GM12865 (cell line): ENCODE measurements around the gene GPC6.
A peak's percentile ranks its signal among the peaks of the same experiment; 100 is the strongest.

Source experiments
- DNase-seq: peaks from one replicate; pipeline ENCODE4 v3.0.0; 2010; ENCODE audit warnings: low read depth
- H3K4me3 ChIP-seq: 2 replicates; pipeline ENCODE4 v1.5.1; 2011; ENCODE audit warnings: mild to moderate bottlenecking, low read depth, low read length, control low read depth
- TF ChIP-seq, protein P1 (sequence below): IDR thresholded peaks from 2 replicates; pipeline ENCODE4 v1.5.1; 2011; ENCODE audit warnings: low read length, control low read depth, low read depth, inconsistent platforms; ENCODE audit not compliant: insufficient read depth; ENCODE audit errors: missing control alignments

The GPC6 gene

DNA sequence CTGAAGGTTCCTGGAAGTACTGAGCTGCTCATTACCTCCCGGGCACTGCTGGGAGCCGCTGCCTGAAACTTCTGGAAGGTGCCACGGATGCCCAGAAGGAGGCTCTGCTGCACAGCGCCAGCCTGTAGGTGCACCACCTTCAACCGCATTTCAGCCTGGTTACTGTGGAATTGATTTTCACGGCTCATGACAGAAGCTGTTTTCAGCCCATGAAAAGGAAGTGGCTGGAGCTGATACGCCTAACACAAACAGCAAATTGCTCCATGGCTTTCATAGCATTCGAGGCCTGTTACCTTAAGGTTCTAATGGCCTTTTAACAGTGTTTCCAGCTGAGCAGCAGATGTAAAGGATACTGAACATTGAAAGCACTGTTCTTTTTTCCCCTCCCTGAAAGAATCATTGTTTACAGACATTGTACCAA is 22.0 kb downstream of the GPC6 start:
- TF ChIP-seq, protein P1, sequence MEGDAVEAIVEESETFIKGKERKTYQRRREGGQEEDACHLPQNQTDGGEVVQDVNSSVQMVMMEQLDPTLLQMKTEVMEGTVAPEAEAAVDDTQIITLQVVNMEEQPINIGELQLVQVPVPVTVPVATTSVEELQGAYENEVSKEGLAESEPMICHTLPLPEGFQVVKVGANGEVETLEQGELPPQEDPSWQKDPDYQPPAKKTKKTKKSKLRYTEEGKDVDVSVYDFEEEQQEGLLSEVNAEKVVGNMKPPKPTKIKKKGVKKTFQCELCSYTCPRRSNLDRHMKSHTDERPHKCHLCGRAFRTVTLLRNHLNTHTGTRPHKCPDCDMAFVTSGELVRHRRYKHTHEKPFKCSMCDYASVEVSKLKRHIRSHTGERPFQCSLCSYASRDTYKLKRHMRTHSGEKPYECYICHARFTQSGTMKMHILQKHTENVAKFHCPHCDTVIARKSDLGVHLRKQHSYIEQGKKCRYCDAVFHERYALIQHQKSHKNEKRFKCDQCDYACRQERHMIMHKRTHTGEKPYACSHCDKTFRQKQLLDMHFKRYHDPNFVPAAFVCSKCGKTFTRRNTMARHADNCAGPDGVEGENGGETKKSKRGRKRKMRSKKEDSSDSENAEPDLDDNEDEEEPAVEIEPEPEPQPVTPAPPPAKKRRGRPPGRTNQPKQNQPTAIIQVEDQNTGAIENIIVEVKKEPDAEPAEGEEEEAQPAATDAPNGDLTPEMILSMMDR, result peak; percentile 1
- no peak for DNase-seq
- H3K4me3 ChIP-seq, result no peak overlapping the region

DNA sequence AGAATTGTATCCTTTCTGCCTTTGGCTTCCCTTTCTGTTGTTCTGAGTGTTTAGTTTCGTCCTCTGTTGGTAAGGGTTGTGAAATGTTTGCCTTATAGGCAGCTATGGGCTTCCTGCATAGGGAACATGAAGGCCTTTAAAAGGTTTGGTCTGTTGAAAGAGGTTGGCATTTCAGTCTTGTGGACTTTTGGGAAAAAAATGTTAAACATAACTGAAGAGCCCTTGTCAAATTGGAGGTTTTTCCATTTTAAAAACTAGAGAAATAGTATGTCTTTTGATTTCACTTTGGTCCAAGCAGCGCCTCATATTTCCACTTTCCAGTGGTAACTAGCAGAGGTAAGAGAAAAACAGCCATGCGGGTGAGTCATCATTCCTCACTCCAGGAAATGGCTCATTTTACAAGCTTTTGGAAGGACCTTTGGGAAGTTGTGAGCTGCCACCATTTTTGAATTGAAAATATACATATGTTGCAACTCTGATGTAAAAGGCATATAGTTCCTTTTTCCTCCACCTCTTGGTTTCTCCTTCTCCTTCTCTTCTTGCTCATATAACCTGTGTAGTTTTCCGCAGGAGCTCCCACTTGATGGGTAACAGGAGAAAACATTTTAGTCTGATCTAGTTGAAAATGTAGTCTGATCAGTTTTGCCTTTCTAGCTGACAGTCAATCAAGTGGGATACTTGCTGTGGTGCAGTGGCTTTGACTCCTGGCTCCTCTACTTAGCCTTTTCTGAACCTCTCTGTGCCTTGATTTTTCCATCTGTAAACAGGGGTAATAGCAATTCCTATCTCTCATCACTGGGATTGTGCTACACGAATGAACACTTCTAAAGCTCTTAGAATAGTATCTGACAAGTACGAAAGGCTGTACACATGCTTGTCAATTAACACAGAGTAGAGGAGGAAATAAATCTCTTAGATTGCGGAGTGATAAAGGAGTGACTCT is 23.0 kb downstream of the GPC6 start:
- no peak for DNase-seq
- H3K4me3 ChIP-seq, result no peak overlapping the region
- TF ChIP-seq, protein P1, result no peak

DNA sequence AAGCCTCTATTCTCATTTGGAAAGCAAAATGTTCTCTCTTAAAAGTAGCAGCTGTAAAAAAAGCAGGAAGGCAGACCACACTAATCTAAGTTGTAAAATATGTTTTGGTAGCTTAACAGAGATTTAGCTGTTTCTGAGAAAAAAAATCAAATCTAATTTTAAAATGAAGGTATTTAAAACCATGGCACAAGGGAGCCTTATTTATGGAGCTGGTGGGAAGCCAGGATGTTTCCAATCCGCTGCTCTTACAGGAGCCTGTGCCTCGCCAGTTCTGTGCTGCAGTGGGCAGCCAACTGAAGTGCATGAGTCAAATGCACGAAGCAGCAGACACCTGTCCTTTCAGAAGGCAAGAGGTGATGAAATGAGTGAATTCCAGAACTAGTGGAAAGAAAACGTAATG is 28.2 kb downstream of the GPC6 start:
- TF ChIP-seq, protein P1, result no peak
- DNase-seq, result no peak
- H3K4me3 ChIP-seq, result no peak overlapping the region

DNA sequence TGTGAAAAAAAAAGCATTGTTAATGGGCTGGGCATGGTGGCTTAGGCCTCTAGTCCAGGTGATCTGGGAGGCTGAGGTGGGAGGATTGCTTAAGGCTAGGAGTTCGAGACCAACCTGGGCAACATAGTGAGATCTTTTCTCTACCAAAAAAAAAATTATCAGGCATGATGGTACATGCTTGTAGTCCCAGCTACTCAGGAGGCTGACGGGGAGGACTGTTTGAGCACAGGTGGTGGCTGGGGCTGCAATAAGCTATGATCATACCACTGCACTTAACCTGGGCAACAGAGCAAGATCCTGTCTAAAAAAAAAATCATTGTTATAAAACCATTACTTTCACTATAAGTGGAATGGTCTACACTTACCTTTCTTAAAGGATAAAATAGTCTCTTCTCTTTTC is 30.4 kb downstream of the GPC6 start:
- DNase-seq, result no peak
- TF ChIP-seq, protein P1, result no peak

DNA sequence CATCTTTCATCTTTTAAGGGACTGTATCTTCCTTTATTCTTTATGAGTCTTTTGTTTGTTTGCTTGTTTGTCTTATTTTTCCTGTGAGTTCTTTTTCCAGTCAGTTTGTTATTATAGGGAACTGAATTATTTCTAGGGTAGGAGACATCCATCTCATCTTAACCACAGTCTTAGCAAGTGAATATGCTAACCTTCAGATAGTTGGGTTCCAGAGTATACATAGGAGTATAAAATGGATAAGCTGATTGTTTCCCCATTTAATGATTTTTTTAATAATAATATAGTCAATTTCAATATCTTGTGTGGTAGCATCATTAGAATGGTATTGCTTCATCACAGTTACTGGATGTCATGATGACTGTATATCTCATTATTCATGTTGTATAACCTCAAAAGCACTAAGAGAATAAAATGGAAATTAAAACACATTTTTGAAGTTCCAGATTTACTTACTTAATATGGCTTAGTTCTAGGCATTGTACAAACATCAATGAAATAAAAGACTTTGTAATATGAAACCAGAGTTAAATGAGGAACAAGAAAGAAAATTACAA is 33.0 kb downstream of the GPC6 start:
- no peak for DNase-seq
- no peak overlapping the region for H3K4me3 ChIP-seq
- TF ChIP-seq, protein P1, result no peak

More for the DNA sequence above, 30.4 kb downstream of the GPC6 start:
- H3K4me3 ChIP-seq, result no peak overlapping the region

DNA sequence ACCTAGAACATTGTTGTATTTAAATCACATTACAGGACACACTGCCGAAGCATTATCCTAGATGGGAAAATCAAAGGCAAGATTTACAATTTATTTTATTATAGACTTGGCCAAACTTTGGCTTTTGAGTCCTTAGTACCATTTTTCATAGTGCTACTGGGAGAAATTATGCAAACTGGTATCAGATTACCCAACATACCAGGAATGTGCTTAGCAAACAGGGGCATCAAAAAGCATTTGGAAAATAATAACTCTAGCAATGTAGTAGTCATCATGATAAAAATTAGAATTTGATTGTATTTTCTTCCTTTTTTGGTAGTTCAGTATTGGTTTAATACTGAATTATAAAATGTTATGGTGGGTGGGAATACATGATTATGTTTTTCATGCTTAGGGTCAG is 34.0 kb downstream of the GPC6 start:
- DNase-seq, result no peak
- TF ChIP-seq, protein P1, result no peak
- H3K4me3 ChIP-seq, result no peak overlapping the region
